Epithelial cell of esophagus (primary cell): ENCODE measurements around the gene ORC3.

Experiments used
- DNase-seq: peaks from one replicate; pipeline ENCODE4 v3.0.0; 2010; ENCODE audit warnings: low read depth
- H3K4me3 ChIP-seq: 2 replicates; pipeline ENCODE4 v1.5.1; 2011; ENCODE audit warnings: mild to moderate bottlenecking, low read length, control low read depth
- CTCF ChIP-seq: IDR thresholded peaks from 2 replicates; pipeline ENCODE4 v1.5.1; 2011; ENCODE audit warnings: low read depth, mild to moderate bottlenecking, low read length, control low read depth, inconsistent platforms; ENCODE audit not compliant: insufficient read depth; ENCODE audit errors: missing control alignments

The ORC3 gene

GRCh38 chr6:87641065-87641692 is 51.2 kb downstream of the ORC3 start:
- DNase-seq, result no peak
- no peak for TF ChIP-seq CTCF
- H3K4me3 ChIP-seq, result no peak overlapping the region

GRCh38 chr6:87645080-87645479 is 55.1 kb downstream of the ORC3 start:
- no peak for TF ChIP-seq CTCF
- no peak for DNase-seq
- no peak overlapping the region for H3K4me3 ChIP-seq

- no peak for TF ChIP-seq CTCF
- no peak for DNase-seq
- no peak overlapping the region for H3K4me3 ChIP-seq
Measured at GRCh38 chr6:87653074-87653962, 63.4 kb downstream of the ORC3 start.

GRCh38 chr6:87654122-87654521 is 64.2 kb downstream of the ORC3 start:
- no peak overlapping the region for H3K4me3 ChIP-seq
- no peak for TF ChIP-seq CTCF
- DNase-seq, result no peak

GRCh38 chr6:87654875-87655454 is 65.0 kb downstream of the ORC3 start:
- TF ChIP-seq CTCF, result no peak
- H3K4me3 ChIP-seq, result no peak overlapping the region
- DNase-seq, result no peak

GRCh38 chr6:87655824-87656223 is 65.9 kb downstream of the ORC3 start:
- DNase-seq, result no peak
- no peak overlapping the region for H3K4me3 ChIP-seq
- no peak for TF ChIP-seq CTCF

GRCh38 chr6:87656857-87657256 is 66.9 kb downstream of the ORC3 start:
- H3K4me3 ChIP-seq, result no peak overlapping the region
- no peak for TF ChIP-seq CTCF
- DNase-seq, result no peak
